Glutamatergic neuron (in vitro differentiated cells): ENCODE measurements around the gene SPATA3. TPM values are rescaled to one million over a fixed set of nuclear protein-coding genes. Genes with fewer than 3 reads are reported as not detected.
A peak's percentile ranks its signal among the peaks of the same experiment; 100 is the strongest.

Experiments used
- DNase-seq: peaks from one replicate; pipeline ENCODE4 v3.0.0; 2022
- H3K27ac Mint-ChIP-seq: one replicate; pipeline ENCODE4 v1.8.0; 2020; ENCODE audit warnings: mild to moderate bottlenecking, mixed read lengths, inconsistent platforms; ENCODE audit not compliant: unreplicated experiment
- H3K27me3 Mint-ChIP-seq: one replicate; pipeline ENCODE4 v1.8.0; 2020; ENCODE audit warnings: mild to moderate bottlenecking, moderate library complexity, mixed read lengths, inconsistent platforms; ENCODE audit not compliant: unreplicated experiment
- H3K36me3 Mint-ChIP-seq: one replicate; pipeline ENCODE4 v1.8.0; 2020; ENCODE audit warnings: mild to moderate bottlenecking, mixed read lengths, inconsistent platforms; ENCODE audit not compliant: unreplicated experiment
- H3K4me1 Mint-ChIP-seq: one replicate; pipeline ENCODE4 v1.8.0; 2020; ENCODE audit warnings: mild to moderate bottlenecking, low read depth, mixed read lengths, inconsistent platforms; ENCODE audit not compliant: unreplicated experiment
- H3K4me3 Mint-ChIP-seq: one replicate; pipeline ENCODE4 v1.8.0; 2020; ENCODE audit warnings: mild to moderate bottlenecking, mixed read lengths, inconsistent platforms; ENCODE audit not compliant: unreplicated experiment
- H3K9me3 Mint-ChIP-seq: one replicate; pipeline ENCODE4 v1.8.0; 2020; ENCODE audit warnings: mild to moderate bottlenecking, moderate library complexity, mixed read lengths, inconsistent platforms; ENCODE audit not compliant: unreplicated experiment
- total RNA-seq: library from RNA; stranded (reverse); fragmentation: NEBNext Ultra II Directional; extraction: Animal tissue kit (Norgen Biotek cat#: 25700); gene quantifications from one replicate; pipeline ENCODE4 v1.2.1, GENCODE V29; 2021; ENCODE audit not compliant: unreplicated experiment
- TF ChIP-seq, protein P1 (sequence below): fragments of 200-600 bp; sonication (generic); IDR thresholded peaks from one replicate; pipeline ENCODE4 v1.5.0; 2021; ENCODE audit not compliant: partially characterized antibody, unreplicated experiment

The SPATA3 gene
- total RNA-seq, 1 donor from 2014 or later = not detected

DNA sequence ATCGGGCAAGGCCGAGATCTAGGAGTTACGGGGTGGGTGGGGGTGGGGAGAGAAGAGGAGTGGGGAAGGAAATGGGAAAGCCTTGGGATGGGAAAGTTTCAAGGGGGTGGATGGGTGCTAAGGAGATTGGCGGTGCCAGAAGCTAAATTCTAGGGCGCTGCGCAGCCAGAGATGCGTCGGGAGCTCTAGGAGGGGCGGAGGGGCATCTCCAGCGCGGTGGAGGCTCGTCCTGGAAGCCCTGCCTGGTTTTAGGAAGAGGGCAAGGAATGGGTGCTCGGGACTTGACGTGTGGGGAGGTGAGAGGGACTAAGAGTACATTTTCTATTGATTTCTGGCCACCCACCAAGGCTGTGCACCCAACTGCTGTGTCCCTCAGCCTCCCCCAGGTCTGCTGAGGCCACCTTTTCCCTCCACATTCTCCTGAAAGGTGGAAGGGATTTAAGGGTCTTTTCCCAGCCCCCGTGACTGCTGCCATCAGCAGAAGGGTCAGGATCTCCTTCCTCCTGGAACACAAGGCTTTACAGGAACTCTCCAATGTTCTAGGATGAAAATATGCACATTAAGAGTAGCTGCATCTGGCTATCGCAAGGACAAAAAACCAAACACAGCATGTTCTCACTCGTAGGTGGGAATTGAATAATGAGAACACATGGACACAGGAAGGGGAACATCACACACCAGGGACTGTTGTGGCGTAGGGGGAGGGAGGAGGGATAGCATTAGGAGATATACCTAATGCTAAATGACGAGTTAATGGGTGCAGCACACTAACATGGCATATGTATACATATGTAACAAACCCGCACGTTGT is 42.8 kb downstream of the SPATA3 start:
- no peak for DNase-seq
- Mint-ChIP-seq H3K27me3 (peaks cover 23% of the 10 kb centered on the region), H3K36me3 (no peaks in the 10 kb centered on the region), H3K27ac (no peak overlapping the region), H3K4me3 (no peak overlapping the region), H3K4me1 (no peaks in the 10 kb centered on the region), H3K9me3 (peaks cover 6% of the 10 kb centered on the region)
- TF ChIP-seq, protein P1, sequence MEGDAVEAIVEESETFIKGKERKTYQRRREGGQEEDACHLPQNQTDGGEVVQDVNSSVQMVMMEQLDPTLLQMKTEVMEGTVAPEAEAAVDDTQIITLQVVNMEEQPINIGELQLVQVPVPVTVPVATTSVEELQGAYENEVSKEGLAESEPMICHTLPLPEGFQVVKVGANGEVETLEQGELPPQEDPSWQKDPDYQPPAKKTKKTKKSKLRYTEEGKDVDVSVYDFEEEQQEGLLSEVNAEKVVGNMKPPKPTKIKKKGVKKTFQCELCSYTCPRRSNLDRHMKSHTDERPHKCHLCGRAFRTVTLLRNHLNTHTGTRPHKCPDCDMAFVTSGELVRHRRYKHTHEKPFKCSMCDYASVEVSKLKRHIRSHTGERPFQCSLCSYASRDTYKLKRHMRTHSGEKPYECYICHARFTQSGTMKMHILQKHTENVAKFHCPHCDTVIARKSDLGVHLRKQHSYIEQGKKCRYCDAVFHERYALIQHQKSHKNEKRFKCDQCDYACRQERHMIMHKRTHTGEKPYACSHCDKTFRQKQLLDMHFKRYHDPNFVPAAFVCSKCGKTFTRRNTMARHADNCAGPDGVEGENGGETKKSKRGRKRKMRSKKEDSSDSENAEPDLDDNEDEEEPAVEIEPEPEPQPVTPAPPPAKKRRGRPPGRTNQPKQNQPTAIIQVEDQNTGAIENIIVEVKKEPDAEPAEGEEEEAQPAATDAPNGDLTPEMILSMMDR = no peak

DNA sequence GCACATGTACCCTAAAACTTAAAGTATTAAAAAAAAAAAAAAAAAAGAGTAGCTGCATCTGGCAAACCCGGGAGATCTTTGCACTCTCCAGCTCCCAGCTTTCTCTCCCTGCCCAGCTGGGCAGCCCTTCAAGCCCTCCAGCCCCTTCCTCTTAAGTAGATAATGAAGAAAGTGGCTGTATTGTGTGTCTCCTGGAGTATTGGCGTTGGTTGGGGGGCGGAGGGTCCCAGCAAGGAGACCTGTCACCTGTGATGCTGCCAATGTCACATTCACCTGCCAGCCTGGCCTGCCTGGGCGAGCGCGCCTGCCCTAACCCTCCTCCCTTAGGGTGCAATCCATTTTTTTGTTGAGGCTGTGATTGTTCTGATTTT is 43.4 kb downstream of the SPATA3 start:
- peaks cover 23% of the 10 kb centered on the region for H3K27me3 Mint-ChIP-seq
- H3K4me3 Mint-ChIP-seq = peak overlapping the region; percentile 38
- no peak overlapping the region for H3K27ac Mint-ChIP-seq
- DNase-seq = no peak
- TF ChIP-seq, protein P1 = no peak
- peaks cover 6% of the 10 kb centered on the region for H3K9me3 Mint-ChIP-seq
- no peaks in the 10 kb centered on the region for H3K36me3 Mint-ChIP-seq
- H3K4me1 Mint-ChIP-seq = no peaks in the 10 kb centered on the region

DNA sequence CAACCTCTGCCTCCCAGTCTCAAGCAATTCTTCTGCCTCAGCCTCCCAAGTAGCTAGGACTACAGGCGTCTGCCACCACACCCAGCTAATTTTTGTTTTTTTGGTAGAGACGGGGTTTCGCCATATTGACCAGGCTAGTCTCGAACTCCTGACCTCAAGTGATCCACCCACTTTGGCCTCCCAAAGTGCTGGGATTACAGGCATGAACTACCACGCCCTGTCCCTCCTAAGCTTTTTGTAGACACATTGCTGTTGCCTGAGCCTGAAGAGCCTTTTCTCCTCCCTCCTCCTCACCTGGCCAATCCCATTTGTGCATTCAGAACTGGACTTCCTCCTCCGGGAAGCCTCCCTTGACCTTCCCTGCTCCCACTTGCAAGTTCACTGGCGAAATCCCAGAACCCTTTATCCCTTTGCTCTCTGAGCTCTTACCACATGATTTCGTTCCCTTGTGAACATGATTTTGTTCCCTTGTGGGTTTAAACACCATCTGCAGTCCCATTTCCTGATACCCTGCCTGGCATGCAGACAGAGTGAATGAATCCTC is 44.0 kb downstream of the SPATA3 start:
- peaks cover 6% of the 10 kb centered on the region for H3K9me3 Mint-ChIP-seq
- TF ChIP-seq, protein P1 = no peak
- H3K36me3 Mint-ChIP-seq = no peaks in the 10 kb centered on the region
- H3K27ac Mint-ChIP-seq = no peak overlapping the region
- no peaks in the 10 kb centered on the region for H3K4me1 Mint-ChIP-seq
- DNase-seq = no peak
- peaks cover 23% of the 10 kb centered on the region for H3K27me3 Mint-ChIP-seq
- peak overlapping the region; percentile 38 for H3K4me3 Mint-ChIP-seq

DNA sequence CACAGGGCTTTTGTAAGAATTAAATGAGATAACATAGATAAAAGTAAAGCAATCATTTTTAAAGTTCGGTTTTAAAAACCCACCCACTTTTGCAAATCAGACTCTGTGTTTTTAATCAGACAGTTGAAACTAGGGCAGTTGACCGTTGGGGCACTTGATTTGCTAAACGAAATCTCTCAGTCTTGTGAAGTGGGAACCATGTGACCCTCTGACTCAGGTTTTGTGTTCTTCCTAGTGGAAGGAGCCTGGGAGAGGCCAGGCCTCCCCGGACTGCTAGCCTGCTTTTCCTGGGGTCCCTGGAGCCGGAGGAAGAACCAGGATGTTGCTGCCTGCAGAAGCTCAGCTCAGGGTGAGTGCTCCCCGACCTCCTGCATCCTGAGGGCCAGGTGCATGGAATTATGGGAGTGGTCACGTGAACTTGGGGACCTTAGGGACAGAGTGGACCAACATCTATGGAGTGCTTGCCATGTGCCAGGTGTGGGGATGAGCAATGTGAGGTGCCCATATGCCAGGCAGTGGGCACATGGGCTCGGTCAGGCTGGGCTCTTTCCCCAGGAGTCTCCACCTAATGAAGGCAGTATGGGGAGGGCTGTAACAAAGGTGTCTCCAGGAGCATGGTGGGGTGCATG is 45.3 kb downstream of the SPATA3 start:
- no peaks in the 10 kb centered on the region for H3K4me1 Mint-ChIP-seq
- TF ChIP-seq, protein P1 = no peak

DNA sequence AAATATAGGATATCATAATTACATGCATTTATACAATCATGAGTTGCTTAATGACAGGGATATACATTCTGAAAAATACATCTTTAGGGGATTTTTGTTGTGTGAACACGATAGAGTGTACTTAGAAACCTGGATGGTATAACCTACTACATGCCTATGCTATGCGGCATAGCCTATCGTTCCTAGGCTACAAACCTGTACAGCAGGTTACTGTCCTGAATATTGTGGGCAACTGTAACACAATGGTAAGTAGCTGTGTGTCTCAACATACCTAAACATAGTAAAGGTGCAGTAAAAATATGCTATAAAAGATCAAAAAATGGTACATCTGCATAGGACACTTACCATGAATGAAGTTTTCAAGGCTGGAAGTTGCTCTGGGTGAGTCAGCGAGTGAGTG is 47.9 kb downstream of the SPATA3 start:
- Mint-ChIP-seq H3K4me3 (no peak overlapping the region), H3K9me3 (peaks cover 6% of the 10 kb centered on the region), H3K27me3 (peaks cover 14% of the 10 kb centered on the region), H3K27ac (no peak overlapping the region), H3K4me1 (no peaks in the 10 kb centered on the region), H3K36me3 (no peaks in the 10 kb centered on the region)
- TF ChIP-seq, protein P1 = no peak
- no peak for DNase-seq

More for the DNA sequence above, 45.3 kb downstream of the SPATA3 start:
- H3K4me3 Mint-ChIP-seq = no peak overlapping the region
- H3K9me3 Mint-ChIP-seq = peaks cover 6% of the 10 kb centered on the region
- peaks cover 23% of the 10 kb centered on the region for H3K27me3 Mint-ChIP-seq
- no peaks in the 10 kb centered on the region for H3K36me3 Mint-ChIP-seq
- no peak overlapping the region for H3K27ac Mint-ChIP-seq
- DNase-seq = no peak
